RWPE1 (cell line): ENCODE results near the gene CIDEB.
"Not testable (repeated sequence)": the region's sequence is repeated elsewhere in the genome, so short reads cannot be mapped to it uniquely, and the experiment has no call there.

Source experiments
- CTCF ChIA-PET: fragments of 350-600 bp; sonication (Branson Sonifier 250); formaldehyde crosslinking; extraction: SDS; loops from one replicate; lab custom pipeline; 2021; lab: Yijun Ruan, JAX
- POLR2A ChIA-PET: fragments of 400-600 bp; formaldehyde crosslinking; extraction: SDS; loops from one replicate; lab custom pipeline; 2020; ENCODE audit warnings: antibody characterized with exemption; ENCODE audit not compliant: low non-redundant PET; lab: Yijun Ruan, JAX
- DNase-seq: peaks from one replicate; pipeline ENCODE4 v3.0.0; 2012; ENCODE audit warnings: low spot score
- H3K27ac ChIP-seq: fragments of 450-650 bp; 2 replicates; pipeline ENCODE4 v1.5.1; 2017
- TF ChIP-seq, protein P1 (sequence below): fragments of 450-650 bp; conservative IDR thresholded peaks from 2 replicates; pipeline ENCODE4 v1.5.1; 2017; ENCODE audit warnings: low read depth, mild to moderate bottlenecking

CIDEB gene

GRCh38 chr14:24307575-24308341, at the start of gene CIDEB:
CIDEB (minus strand) TSS chr14:24307977; CDS start chr14:24307858, 119 bp downstream.
- CTCF ChIA-PET: interaction anchor here (0.6 to 2.8 kb wide), 20 partner anchors 8 to 676 kb away, joined by 3 to 14 read pairs (median 3); partner anchors contain the start of genes DHRS1, NOP9 and TINF2
- DNase-seq: peak; percentile 63

GRCh38 chr14:24356208-24356607, 48.4 kb upstream of the CIDEB start:
- TF ChIP-seq, protein P1, sequence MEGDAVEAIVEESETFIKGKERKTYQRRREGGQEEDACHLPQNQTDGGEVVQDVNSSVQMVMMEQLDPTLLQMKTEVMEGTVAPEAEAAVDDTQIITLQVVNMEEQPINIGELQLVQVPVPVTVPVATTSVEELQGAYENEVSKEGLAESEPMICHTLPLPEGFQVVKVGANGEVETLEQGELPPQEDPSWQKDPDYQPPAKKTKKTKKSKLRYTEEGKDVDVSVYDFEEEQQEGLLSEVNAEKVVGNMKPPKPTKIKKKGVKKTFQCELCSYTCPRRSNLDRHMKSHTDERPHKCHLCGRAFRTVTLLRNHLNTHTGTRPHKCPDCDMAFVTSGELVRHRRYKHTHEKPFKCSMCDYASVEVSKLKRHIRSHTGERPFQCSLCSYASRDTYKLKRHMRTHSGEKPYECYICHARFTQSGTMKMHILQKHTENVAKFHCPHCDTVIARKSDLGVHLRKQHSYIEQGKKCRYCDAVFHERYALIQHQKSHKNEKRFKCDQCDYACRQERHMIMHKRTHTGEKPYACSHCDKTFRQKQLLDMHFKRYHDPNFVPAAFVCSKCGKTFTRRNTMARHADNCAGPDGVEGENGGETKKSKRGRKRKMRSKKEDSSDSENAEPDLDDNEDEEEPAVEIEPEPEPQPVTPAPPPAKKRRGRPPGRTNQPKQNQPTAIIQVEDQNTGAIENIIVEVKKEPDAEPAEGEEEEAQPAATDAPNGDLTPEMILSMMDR: no peak
- no peak for DNase-seq
- no peak overlapping the region for H3K27ac ChIP-seq
- CTCF ChIA-PET: interaction anchor here (0.6 to 0.7 kb wide), 2 partner anchors 8 to 23 kb away, joined by 3 read pairs; no protein-coding TSS in a partner anchor
- POLR2A ChIA-PET: no interaction called here

More at GRCh38 chr14:24307575-24308341, at the start of gene CIDEB:
- peak within 1 kb of the TSS; percentile 98 for H3K27ac ChIP-seq
- TF ChIP-seq, protein P1: peak; percentile 93
- POLR2A ChIA-PET: interaction anchor here (0.7 kb wide), 1 partner anchor 77 kb away, joined by 3 read pairs; no protein-coding TSS in a partner anchor

GRCh38 chr14:24355009-24355408, 47.2 kb upstream of the CIDEB start:
- DNase-seq: no peak
- CTCF ChIA-PET: no interaction called here
- H3K27ac ChIP-seq: no peak overlapping the region
- POLR2A ChIA-PET: no interaction called here
- TF ChIP-seq, protein P1: no peak

- POLR2A ChIA-PET, H3K27ac ChIP-seq, DNase-seq, CTCF ChIA-PET: not testable (repeated sequence)
Observed at GRCh38 chr14:24354482-24354825, 46.7 kb upstream of the CIDEB start.

DNA sequence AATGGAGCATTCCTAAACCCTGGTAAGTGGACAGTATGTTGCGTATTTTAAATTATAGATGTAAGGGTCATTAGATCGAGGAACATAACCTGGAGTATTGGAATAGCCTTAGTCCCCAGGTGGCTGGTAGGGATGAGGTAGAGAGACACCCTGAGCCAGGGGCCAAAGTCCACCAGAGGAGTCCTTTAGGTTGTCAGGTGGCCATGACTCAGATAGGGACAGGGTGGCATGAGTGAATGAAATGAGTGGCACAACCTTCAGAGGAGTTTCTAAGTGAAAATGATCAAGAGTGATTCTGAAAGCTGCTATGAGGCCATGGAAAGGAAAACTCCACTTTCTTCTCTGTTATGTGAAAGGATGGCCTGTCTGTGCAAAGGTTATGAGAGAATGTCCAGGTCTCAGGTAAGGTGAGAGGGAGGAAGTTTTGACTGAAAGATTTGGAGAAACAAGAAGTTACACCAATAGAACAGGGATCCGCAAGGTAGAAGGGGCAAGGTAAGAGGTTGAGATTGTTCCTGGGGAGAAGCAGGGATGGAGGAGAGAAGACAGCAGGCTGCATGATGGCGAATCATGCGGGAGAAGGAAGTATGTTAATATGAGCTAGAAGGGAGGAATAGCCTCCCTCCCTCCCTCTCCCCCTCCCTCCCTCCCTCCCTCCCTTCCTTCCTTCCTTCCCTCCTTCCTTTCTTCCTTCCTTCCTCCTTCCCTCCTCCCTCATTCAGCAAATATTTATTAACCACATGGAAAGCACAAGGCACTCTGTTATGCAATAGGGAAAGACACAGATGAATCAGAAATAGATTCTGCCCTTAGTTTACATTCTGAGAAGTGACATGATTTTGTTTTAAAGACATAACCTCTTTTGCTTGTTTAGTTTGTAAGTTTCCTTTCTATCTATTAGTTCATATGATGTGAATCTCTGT, 46.0 kb upstream of the CIDEB start:
- TF ChIP-seq, protein P1: no peak
- H3K27ac ChIP-seq: no peak overlapping the region
- CTCF ChIA-PET: no interaction called here
- no peak for DNase-seq
- POLR2A ChIA-PET: no interaction called here

- POLR2A ChIA-PET: no interaction called here
- CTCF ChIA-PET: interaction anchor here (1.0 to 1.2 kb wide), 2 partner anchors 18 to 80 kb away, joined by 3 to 4 read pairs; no protein-coding TSS in a partner anchor
- DNase-seq: no peak
- TF ChIP-seq, protein P1: no peak
- H3K27ac ChIP-seq: no peak overlapping the region
Observed at GRCh38 chr14:24351517-24351916, 43.7 kb upstream of the CIDEB start.
